Tibial nerve (tissue), 4 donors: ENCODE measurements around the gene TBCD.

Experiments
- CTCF ChIP-seq, 5 experiments: fragments of 200-600 bp in 3 of 5; fragments of 450-650 bp in 2 of 5; sonication (generic) in 3 of 5; IDR thresholded peaks; one replicate each; pipeline ENCODE4 v1.5.1; 2016 to 2019; ENCODE audit warnings: antibody characterized with exemption in 5 of 5, mild to moderate bottlenecking in 3 of 5, moderate library complexity in 2 of 5
- EP300 ChIP-seq, 2 donors: sonication (generic); formaldehyde crosslinking; IDR thresholded peaks; one replicate each; pipeline ENCODE4 v1.6.1; 2017; ENCODE audit warnings: antibody characterized with exemption in 2 of 2, mild to moderate bottlenecking in 1 of 2

- TF ChIP-seq CTCF (IDR thresholded peaks at IDR 0.05), result no peak
- TF ChIP-seq EP300 (IDR thresholded peaks at IDR 0.05), result no peak
Measured at GRCh38 chr17:82814834-82815233, 63.0 kb downstream of the TBCD start.
